Measurements from ENCODE around the gene TRPM3. TPM values are rescaled to one million over a fixed set of nuclear protein-coding genes. Genes with fewer than 3 reads are reported as not detected.

The TRPM3 gene
- total RNA-seq, 1 experiment from 2014 or later, result not detected

DNA sequence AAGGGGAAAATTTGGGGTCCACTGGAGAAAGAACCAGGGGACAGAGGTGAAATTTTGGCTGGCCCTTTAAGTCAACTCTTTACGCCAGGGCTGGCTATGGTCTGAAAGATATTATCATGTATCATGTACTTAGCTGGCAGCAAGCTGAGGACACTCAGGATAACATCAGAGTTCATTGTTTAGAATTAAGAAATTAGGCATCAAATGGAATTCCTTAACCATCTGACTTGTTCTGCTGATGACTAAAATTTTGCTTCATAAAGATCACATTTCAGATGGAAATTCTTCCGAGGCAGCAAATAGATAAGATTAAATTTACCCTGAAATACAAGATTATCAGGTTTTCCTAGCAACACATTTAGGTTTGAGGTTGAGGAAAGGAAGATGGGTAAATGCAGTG, 437.6 kb downstream of the TRPM3 start:
- Mint-ChIP-seq H3K36me3 (ENCODE audit: insufficient read depth, unreplicated experiment) (no peaks in the 10 kb centered on the region), H3K4me1 (ENCODE audit: low read depth, unreplicated experiment) (no peaks in the 10 kb centered on the region), H3K27ac (ENCODE audit: unreplicated experiment) (no peak overlapping the region), H3K4me3 (ENCODE audit: unreplicated experiment) (no peak overlapping the region), H3K27me3 (ENCODE audit: insufficient read depth, unreplicated experiment) (peaks cover 5% of the 10 kb centered on the region), H3K9me3 (ENCODE audit: unreplicated experiment) (no peaks in the 10 kb centered on the region)
- no peaks in the 10 kb centered on the region for H3K36me3 ChIP-seq (ENCODE audit: control insufficient read depth, insufficient read depth, low read length)
- TF ChIP-seq, protein P1, sequence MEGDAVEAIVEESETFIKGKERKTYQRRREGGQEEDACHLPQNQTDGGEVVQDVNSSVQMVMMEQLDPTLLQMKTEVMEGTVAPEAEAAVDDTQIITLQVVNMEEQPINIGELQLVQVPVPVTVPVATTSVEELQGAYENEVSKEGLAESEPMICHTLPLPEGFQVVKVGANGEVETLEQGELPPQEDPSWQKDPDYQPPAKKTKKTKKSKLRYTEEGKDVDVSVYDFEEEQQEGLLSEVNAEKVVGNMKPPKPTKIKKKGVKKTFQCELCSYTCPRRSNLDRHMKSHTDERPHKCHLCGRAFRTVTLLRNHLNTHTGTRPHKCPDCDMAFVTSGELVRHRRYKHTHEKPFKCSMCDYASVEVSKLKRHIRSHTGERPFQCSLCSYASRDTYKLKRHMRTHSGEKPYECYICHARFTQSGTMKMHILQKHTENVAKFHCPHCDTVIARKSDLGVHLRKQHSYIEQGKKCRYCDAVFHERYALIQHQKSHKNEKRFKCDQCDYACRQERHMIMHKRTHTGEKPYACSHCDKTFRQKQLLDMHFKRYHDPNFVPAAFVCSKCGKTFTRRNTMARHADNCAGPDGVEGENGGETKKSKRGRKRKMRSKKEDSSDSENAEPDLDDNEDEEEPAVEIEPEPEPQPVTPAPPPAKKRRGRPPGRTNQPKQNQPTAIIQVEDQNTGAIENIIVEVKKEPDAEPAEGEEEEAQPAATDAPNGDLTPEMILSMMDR (IDR thresholded peaks at IDR 0.05; ENCODE audit: insufficient read depth in 1 of 2, low read depth in 1 of 2, low read length in 1 of 2, severe bottlenecking in 1 of 2, unreplicated experiment in 1 of 2), result no peak
- no peaks in the 10 kb centered on the region for H3K4me1 ChIP-seq
- no TSS peak for BruUV-seq (replicated peaks)
- intact Hi-C loops (cut with micrococcal nuclease; ENCODE audit: unreplicated experiment), result no loop called here
- H3K27me3 ChIP-seq (replicated peaks; ENCODE audit: control insufficient read depth, insufficient read depth, low read length), result no peaks in the 10 kb centered on the region
- no peaks in the 10 kb centered on the region for H3K9me3 ChIP-seq
- POLR2A ChIA-PET, result no interaction called here
- CTCF ChIA-PET, result no interaction called here
- no peak overlapping the region for H3K4me3 ChIP-seq (ENCODE audit: low read depth, low read length)
- no peak for DNase-seq

DNA sequence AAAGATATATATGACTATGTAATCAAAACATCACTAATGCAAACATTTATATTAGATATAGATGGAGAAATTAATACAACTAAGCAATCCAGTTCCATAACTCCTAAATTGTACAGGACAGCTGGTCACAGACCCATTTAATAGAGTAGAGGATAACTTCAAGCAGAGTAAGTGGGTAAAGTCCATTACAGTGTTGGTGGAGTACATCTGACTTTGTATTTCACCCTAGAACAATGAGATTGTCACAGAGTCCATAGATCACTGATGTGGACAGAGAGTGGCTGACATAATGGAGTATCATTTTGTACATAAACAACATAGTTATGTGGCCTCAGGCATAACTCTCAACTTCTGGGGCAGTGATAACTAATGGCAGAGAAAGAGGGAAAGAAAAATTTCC, 439.1 kb downstream of the TRPM3 start:
- Histone ChIP-seq H3K9me3 (no peaks in the 10 kb centered on the region), H3K4me3 (ENCODE audit: low read depth, low read length) (no peak overlapping the region), H3K27me3 (replicated peaks; ENCODE audit: control insufficient read depth, insufficient read depth, low read length) (no peaks in the 10 kb centered on the region), H3K36me3 (ENCODE audit: control insufficient read depth, insufficient read depth, low read length) (no peaks in the 10 kb centered on the region), H3K4me1 (no peaks in the 10 kb centered on the region)
- H3K36me3 Mint-ChIP-seq (ENCODE audit: insufficient read depth, unreplicated experiment), result no peaks in the 10 kb centered on the region
- no TSS peak for BruUV-seq (replicated peaks)
- H3K9me3 Mint-ChIP-seq (ENCODE audit: unreplicated experiment), result no peaks in the 10 kb centered on the region
- intact Hi-C loops (cut with micrococcal nuclease; ENCODE audit: unreplicated experiment), result no loop called here
- POLR2A ChIA-PET, result no interaction called here
- no peak for DNase-seq
- TF ChIP-seq, protein P1 (IDR thresholded peaks at IDR 0.05; ENCODE audit: insufficient read depth in 1 of 2, low read depth in 1 of 2, low read length in 1 of 2, severe bottlenecking in 1 of 2, unreplicated experiment in 1 of 2), result no peak
- CTCF ChIA-PET, result no interaction called here
- H3K27me3 Mint-ChIP-seq (ENCODE audit: insufficient read depth, unreplicated experiment), result no peaks in the 10 kb centered on the region
- no peaks in the 10 kb centered on the region for H3K4me1 Mint-ChIP-seq (ENCODE audit: low read depth, unreplicated experiment)
- no peak overlapping the region for H3K4me3 Mint-ChIP-seq (ENCODE audit: unreplicated experiment)
- H3K27ac Mint-ChIP-seq (ENCODE audit: unreplicated experiment), result no peak overlapping the region

DNA sequence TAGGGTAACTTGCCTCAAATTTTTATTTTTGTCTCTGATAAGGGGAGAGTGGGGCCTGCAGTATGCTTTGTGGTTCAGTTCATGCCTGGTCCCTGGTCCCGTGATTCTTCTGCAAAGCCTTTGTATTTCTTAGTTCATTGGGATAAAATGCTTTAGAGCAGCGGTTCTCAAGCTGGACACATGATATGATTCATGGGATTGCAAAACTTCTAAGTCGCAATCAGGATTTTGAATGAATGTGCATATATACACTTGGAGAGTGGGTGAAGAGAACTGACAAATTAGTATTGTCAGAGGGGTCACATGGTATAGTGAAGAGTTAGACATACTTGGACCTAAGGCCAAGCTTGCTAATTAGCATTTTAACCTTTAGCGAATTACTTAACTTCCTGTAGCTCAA, 441.6 kb downstream of the TRPM3 start:
- no peaks in the 10 kb centered on the region for H3K9me3 ChIP-seq
- no peaks in the 10 kb centered on the region for H3K27me3 Mint-ChIP-seq (ENCODE audit: insufficient read depth, unreplicated experiment)
- H3K36me3 ChIP-seq (ENCODE audit: control insufficient read depth, insufficient read depth, low read length), result no peaks in the 10 kb centered on the region
- H3K27me3 ChIP-seq (replicated peaks; ENCODE audit: control insufficient read depth, insufficient read depth, low read length), result no peaks in the 10 kb centered on the region
- intact Hi-C loops (cut with micrococcal nuclease; ENCODE audit: unreplicated experiment), result no loop called here
- no peaks in the 10 kb centered on the region for H3K4me1 Mint-ChIP-seq (ENCODE audit: low read depth, unreplicated experiment)
- DNase-seq, result no peak
- no peaks in the 10 kb centered on the region for H3K9me3 Mint-ChIP-seq (ENCODE audit: unreplicated experiment)
- H3K4me3 ChIP-seq (ENCODE audit: low read depth, low read length), result no peak overlapping the region
- ChIA-PET POLR2A (no interaction called here), CTCF (no interaction called here)
- H3K4me1 ChIP-seq, result no peaks in the 10 kb centered on the region
- H3K27ac Mint-ChIP-seq (ENCODE audit: unreplicated experiment), result no peak overlapping the region
- TF ChIP-seq, protein P1 (IDR thresholded peaks at IDR 0.05; ENCODE audit: insufficient read depth in 1 of 2, low read depth in 1 of 2, low read length in 1 of 2, severe bottlenecking in 1 of 2, unreplicated experiment in 1 of 2), result no peak
- no TSS peak for BruUV-seq (replicated peaks)
- no peak overlapping the region for H3K4me3 Mint-ChIP-seq (ENCODE audit: unreplicated experiment)
- no peaks in the 10 kb centered on the region for H3K36me3 Mint-ChIP-seq (ENCODE audit: insufficient read depth, unreplicated experiment)
